ENCODE results near the gene DCC. TPM values are rescaled to one million over a fixed set of nuclear protein-coding genes. Genes with fewer than 3 reads are reported as not detected.

Gene DCC
- total RNA-seq, 1 experiment from 2014 or later: not detected

- Mint-ChIP-seq H3K27me3 (ENCODE audit: insufficient read depth, unreplicated experiment) (no peaks in the 10 kb centered on the region), H3K36me3 (ENCODE audit: insufficient read depth, unreplicated experiment) (no peaks in the 10 kb centered on the region), H3K27ac (ENCODE audit: low read depth, unreplicated experiment) (no peak overlapping the region), H3K4me3 (ENCODE audit: unreplicated experiment) (no peak overlapping the region), H3K9me3 (ENCODE audit: unreplicated experiment) (no peaks in the 10 kb centered on the region), H3K4me1 (ENCODE audit: insufficient read depth, unreplicated experiment) (no peaks in the 10 kb centered on the region)
- no TSS peak for BruUV-seq (replicated peaks)
- no peak for DNase-seq (ENCODE audit: unreplicated experiment)
- ChIA-PET CTCF (no interaction called here), POLR2A (no interaction called here)
- intact Hi-C loops (cut with micrococcal nuclease): no loop called here
- TF ChIP-seq, protein P1, sequence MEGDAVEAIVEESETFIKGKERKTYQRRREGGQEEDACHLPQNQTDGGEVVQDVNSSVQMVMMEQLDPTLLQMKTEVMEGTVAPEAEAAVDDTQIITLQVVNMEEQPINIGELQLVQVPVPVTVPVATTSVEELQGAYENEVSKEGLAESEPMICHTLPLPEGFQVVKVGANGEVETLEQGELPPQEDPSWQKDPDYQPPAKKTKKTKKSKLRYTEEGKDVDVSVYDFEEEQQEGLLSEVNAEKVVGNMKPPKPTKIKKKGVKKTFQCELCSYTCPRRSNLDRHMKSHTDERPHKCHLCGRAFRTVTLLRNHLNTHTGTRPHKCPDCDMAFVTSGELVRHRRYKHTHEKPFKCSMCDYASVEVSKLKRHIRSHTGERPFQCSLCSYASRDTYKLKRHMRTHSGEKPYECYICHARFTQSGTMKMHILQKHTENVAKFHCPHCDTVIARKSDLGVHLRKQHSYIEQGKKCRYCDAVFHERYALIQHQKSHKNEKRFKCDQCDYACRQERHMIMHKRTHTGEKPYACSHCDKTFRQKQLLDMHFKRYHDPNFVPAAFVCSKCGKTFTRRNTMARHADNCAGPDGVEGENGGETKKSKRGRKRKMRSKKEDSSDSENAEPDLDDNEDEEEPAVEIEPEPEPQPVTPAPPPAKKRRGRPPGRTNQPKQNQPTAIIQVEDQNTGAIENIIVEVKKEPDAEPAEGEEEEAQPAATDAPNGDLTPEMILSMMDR (IDR thresholded peaks at IDR 0.05; ENCODE audit: unreplicated experiment): no peak
Observed at GRCh38 chr18:53408271-53408670, 1068.3 kb downstream of the DCC start.

- no peak overlapping the region for H3K4me3 Mint-ChIP-seq (ENCODE audit: unreplicated experiment)
- DNase-seq (ENCODE audit: unreplicated experiment): no peak
- no peak overlapping the region for H3K27ac Mint-ChIP-seq (ENCODE audit: low read depth, unreplicated experiment)
- CTCF ChIA-PET: interaction anchor here (0.6 kb wide), 1 partner anchor 1363 kb away, joined by 3 read pairs; no protein-coding TSS in a partner anchor
- H3K4me1 Mint-ChIP-seq (ENCODE audit: insufficient read depth, unreplicated experiment): no peaks in the 10 kb centered on the region
- no peaks in the 10 kb centered on the region for H3K9me3 Mint-ChIP-seq (ENCODE audit: unreplicated experiment)
- intact Hi-C loops (cut with micrococcal nuclease): no loop called here
- H3K36me3 Mint-ChIP-seq (ENCODE audit: insufficient read depth, unreplicated experiment): no peaks in the 10 kb centered on the region
- POLR2A ChIA-PET: interaction anchor here (0.7 kb wide), 1 partner anchor 1254 kb away, joined by 3 read pairs; no protein-coding TSS in a partner anchor
- no TSS peak for BruUV-seq (replicated peaks)
- no peaks in the 10 kb centered on the region for H3K27me3 Mint-ChIP-seq (ENCODE audit: insufficient read depth, unreplicated experiment)
- TF ChIP-seq, protein P1 (IDR thresholded peaks at IDR 0.05; ENCODE audit: unreplicated experiment): no peak
Observed at GRCh38 chr18:53411511-53411910, 1071.5 kb downstream of the DCC start.

GRCh38 chr18:53417003-53417402 is 1077.0 kb downstream of the DCC start:
- Mint-ChIP-seq H3K4me3 (ENCODE audit: unreplicated experiment) (no peak overlapping the region), H3K9me3 (ENCODE audit: unreplicated experiment) (no peaks in the 10 kb centered on the region), H3K36me3 (ENCODE audit: insufficient read depth, unreplicated experiment) (no peaks in the 10 kb centered on the region), H3K27ac (ENCODE audit: low read depth, unreplicated experiment) (no peak overlapping the region), H3K4me1 (ENCODE audit: insufficient read depth, unreplicated experiment) (no peaks in the 10 kb centered on the region), H3K27me3 (ENCODE audit: insufficient read depth, unreplicated experiment) (no peaks in the 10 kb centered on the region)
- ChIA-PET CTCF (interaction anchor here (0.5 kb wide), 1 partner anchor 1159 kb away, joined by 3 read pairs; no protein-coding TSS in a partner anchor), POLR2A (no interaction called here)
- BruUV-seq (replicated peaks): no TSS peak
- intact Hi-C loops (cut with micrococcal nuclease): no loop called here
- TF ChIP-seq, protein P1 (IDR thresholded peaks at IDR 0.05; ENCODE audit: unreplicated experiment): no peak
- DNase-seq (ENCODE audit: unreplicated experiment): no peak

- no TSS peak for BruUV-seq (replicated peaks)
- Mint-ChIP-seq H3K27me3 (ENCODE audit: insufficient read depth, unreplicated experiment) (no peaks in the 10 kb centered on the region), H3K27ac (ENCODE audit: low read depth, unreplicated experiment) (no peak overlapping the region), H3K4me1 (ENCODE audit: insufficient read depth, unreplicated experiment) (no peaks in the 10 kb centered on the region), H3K4me3 (ENCODE audit: unreplicated experiment) (no peak overlapping the region), H3K9me3 (ENCODE audit: unreplicated experiment) (no peaks in the 10 kb centered on the region), H3K36me3 (ENCODE audit: insufficient read depth, unreplicated experiment) (peaks cover 6% of the 10 kb centered on the region)
- TF ChIP-seq, protein P1 (IDR thresholded peaks at IDR 0.05; ENCODE audit: unreplicated experiment): no peak
- ChIA-PET POLR2A (no interaction called here), CTCF (interaction anchor here (0.6 kb wide), 1 partner anchor 295 kb away, joined by 3 read pairs; no protein-coding TSS in a partner anchor)
- intact Hi-C loops (cut with micrococcal nuclease): no loop called here
- DNase-seq (ENCODE audit: unreplicated experiment): no peak
Observed at GRCh38 chr18:53421869-53422268, 1081.9 kb downstream of the DCC start.

Data from MCF 10A (cell line).